Measurements from ENCODE around the gene TMEM236. TPM values are rescaled to one million over a fixed set of nuclear protein-coding genes. Genes with fewer than 3 reads are reported as not detected.

Gene TMEM236
- total and polyA plus RNA-seq, 9 of the 15 experiments (the other 6 are each of a cell fraction or from before 2014, with no cell fraction given): 0.04 to 0.13 (median 0.04) TPM; not detected in 4

GRCh38 chr10:17787087-17787961 lies 35.3 kb downstream of the TMEM236 start (continued):
- TF ChIP-seq REST (IDR thresholded peaks at IDR 0.05; ENCODE audit: borderline replicate concordance) (0 out of 2 replicates have a peak, but pooled peaks have one; percentile 31), REST (CRISPR knock-in tag; IDR thresholded peaks at IDR 0.05; ENCODE audit: low read depth) (no peak), XRCC5 (IDR thresholded peaks at IDR 0.05; ENCODE audit: low read depth, low read length) (no peak), NKRF (IDR thresholded peaks at IDR 0.05; ENCODE audit: borderline replicate concordance) (no peak), KAT2B (IDR thresholded peaks at IDR 0.05; ENCODE audit: low read depth, low read length) (no peak), TGIF2 (CRISPR knock-in tag; IDR thresholded peaks at IDR 0.05) (no peak), ATF3 (IDR thresholded peaks at IDR 0.05) (peak; percentile 56), ATF3 (CRISPR knock-in tag; conservative IDR thresholded peaks at IDR 0.05) (no peak), DDX20 (tag; IDR thresholded peaks at IDR 0.05; ENCODE audit: low read depth) (no peak), GTF2B (IDR thresholded peaks at IDR 0.05; ENCODE audit: extremely low read depth, insufficient read length) (no peak), HMG20A (CRISPR knock-in tag; conservative IDR thresholded peaks at IDR 0.05) (no peak), TFAM (CRISPR knock-in tag; conservative IDR thresholded peaks at IDR 0.05) (no peak), CREB3L1 (IDR thresholded peaks at IDR 0.05; ENCODE audit: borderline replicate concordance, low read depth) (no peak)
